ENCODE results near the gene NABP2.

- TF ChIP-seq EZH2 (IDR thresholded peaks at IDR 0.05; ENCODE audit: borderline replicate concordance, insufficient read depth, low read depth, low read length, poor library complexity, severe bottlenecking) (no peak), CTCF (IDR thresholded peaks at IDR 0.05) (no peak)
Measured at GRCh38 chr12:56258820-56259183, 34.7 kb downstream of the NABP2 start.

Measured in B cell (primary cell).